ENCODE results near the gene RIN3. TPM values are rescaled to one million over a fixed set of nuclear protein-coding genes. Genes with fewer than 3 reads are reported as not detected.
A peak's percentile ranks its signal among the peaks of the same experiment; 100 is the strongest.

Gene RIN3
- total and polyA plus RNA-seq, 7 donors, result 6.0 to 31.8 (median 15.3) TPM

DNA sequence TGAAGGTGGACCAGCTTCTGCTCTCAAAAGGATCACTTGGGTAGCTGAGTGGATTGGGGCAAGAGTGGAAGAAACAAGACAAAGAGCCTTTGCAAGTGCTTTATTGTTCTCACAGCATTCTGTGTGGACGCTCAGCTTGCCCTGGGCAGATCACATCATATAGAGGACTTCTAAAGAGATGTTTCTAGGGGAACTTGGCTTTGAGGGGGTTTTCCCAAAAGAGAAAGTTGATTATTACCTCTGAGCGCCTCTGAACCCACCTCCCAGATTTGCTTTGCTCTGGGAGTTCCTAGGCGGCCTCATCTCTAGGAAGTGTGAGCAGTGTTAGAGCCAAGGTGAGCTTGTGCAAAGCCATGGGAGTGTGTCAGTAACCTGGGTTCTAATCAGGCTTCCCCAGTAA, 81.7 kb downstream of the RIN3 start:
- Histone ChIP-seq H3K27me3 (no peaks in the 10 kb centered on the region), H3K4me1 (peaks cover 0 to 20% (median 15%) of the 10 kb centered on the region in 4 donors), H3K4me3 (no peak overlapping the region), H3K27ac (no peak overlapping the region), H3K9me3 (no peaks in the 10 kb centered on the region), H3K36me3 (no peaks in the 10 kb centered on the region)
- WGBS, 2 donors, result 92 to 96% methylated on average over 3 of the region's 3 CpGs
- intact Hi-C loops (cut with DNase I), result no loop called here
- no peak for DNase-seq
- TF ChIP-seq POLR2AphosphoS5 (IDR thresholded peaks at IDR 0.05), result no peak
- TF ChIP-seq, protein P1, sequence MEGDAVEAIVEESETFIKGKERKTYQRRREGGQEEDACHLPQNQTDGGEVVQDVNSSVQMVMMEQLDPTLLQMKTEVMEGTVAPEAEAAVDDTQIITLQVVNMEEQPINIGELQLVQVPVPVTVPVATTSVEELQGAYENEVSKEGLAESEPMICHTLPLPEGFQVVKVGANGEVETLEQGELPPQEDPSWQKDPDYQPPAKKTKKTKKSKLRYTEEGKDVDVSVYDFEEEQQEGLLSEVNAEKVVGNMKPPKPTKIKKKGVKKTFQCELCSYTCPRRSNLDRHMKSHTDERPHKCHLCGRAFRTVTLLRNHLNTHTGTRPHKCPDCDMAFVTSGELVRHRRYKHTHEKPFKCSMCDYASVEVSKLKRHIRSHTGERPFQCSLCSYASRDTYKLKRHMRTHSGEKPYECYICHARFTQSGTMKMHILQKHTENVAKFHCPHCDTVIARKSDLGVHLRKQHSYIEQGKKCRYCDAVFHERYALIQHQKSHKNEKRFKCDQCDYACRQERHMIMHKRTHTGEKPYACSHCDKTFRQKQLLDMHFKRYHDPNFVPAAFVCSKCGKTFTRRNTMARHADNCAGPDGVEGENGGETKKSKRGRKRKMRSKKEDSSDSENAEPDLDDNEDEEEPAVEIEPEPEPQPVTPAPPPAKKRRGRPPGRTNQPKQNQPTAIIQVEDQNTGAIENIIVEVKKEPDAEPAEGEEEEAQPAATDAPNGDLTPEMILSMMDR (IDR thresholded peaks at IDR 0.05), result no peak
- TF ChIP-seq EP300 (IDR thresholded peaks at IDR 0.05), result no peak

DNA sequence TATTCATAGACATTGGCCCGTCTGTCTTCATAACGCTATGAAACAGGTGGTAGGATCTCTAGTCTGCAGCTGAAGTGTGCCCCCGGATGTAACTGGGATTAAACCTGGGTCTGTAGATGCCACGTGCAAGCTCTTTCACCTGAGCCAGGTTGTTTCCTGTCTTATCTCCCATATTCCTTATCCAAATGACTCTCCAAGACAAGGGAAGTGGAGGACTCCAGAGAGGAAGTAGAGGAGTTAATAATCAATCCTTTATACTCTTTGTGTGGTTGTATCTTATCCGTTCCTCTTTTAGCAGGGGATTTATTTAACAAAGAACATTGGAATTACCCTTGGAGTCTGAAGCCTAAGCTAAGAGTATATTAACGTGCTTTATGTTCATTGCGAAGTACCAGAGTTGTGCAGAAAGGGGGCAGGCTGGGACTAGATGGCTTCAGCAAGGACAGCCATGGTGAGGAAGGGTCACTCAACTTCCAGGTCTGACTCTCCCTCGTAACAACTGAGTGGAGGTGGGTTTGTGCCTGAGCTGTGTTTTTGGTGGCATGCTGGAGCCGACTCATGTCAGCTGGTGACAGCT, 82.8 kb downstream of the RIN3 start:
- 65 to 79% methylated on average over 9 of the region's 9 CpGs for WGBS, 2 donors
- DNase-seq, result no peak
- Histone ChIP-seq H3K27me3 (no peaks in the 10 kb centered on the region), H3K9me3 (no peaks in the 10 kb centered on the region), H3K4me3 (no peak overlapping the region), H3K4me1 (peaks cover 0 to 23% (median 21%) of the 10 kb centered on the region in 4 donors), H3K27ac (no peak overlapping the region), H3K36me3 (no peaks in the 10 kb centered on the region)
- TF ChIP-seq EP300 (IDR thresholded peaks at IDR 0.05), result no peak
- intact Hi-C loops (cut with DNase I), result no loop called here

DNA sequence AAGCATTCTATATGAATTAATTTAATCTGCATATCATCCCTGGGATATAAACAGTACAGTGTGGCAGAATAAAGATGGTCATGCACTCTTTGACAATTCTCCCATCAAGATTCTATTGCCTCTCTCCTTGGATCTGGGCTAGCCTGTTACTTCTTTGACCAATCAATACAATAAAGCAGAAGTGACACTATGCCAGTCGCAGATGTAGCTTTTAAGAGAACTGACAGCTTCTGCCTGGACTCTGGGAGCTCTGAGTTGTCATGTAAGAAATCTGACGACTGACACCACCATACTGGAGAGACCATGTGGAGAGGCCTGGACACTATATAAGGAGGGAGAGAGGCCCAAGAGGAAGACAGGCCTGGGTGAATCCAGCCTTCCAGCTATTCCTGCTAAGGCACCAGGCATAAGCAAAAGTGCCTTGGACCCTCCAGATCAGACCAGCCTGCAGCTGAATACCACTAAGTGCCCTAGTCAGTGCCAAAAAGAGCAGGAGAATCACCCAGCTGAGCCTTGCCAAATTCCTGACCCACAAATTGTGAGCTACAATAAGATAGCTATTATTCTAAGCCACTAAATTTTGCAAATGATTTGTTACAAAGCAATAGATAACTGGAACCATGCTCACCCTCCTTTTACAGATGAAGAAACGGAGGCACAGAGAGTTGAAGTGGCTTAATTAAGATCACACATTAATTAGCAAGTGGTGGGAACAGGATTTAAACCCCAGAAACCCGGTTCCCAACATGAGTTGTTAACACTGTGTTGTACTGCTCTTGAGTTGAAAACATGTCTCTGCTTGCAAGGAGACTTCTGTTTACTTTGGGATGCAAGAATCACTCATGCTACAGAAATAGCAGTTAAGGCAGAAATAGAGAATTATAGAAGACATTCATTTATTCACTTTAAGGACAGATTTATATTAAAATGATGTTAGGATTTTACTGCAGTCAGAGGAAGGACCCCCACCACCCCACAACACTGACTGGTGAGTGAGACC, 84.6 kb downstream of the RIN3 start:
- peak overlapping the region in 2 of 4 donors; percentile 88 to 95 for H3K27ac ChIP-seq
- no peak for DNase-seq
- no peaks in the 10 kb centered on the region for H3K27me3 ChIP-seq
- no peaks in the 10 kb centered on the region for H3K9me3 ChIP-seq
- WGBS, 2 donors, result 88 to 96% methylated on average over 4 of the region's 4 CpGs
- intact Hi-C loops (cut with DNase I), result no loop called here
- H3K4me3 ChIP-seq, result no peak overlapping the region
- no peaks in the 10 kb centered on the region for H3K36me3 ChIP-seq
- peaks cover 0 to 40% (median 38%) of the 10 kb centered on the region in 4 donors for H3K4me1 ChIP-seq
- TF ChIP-seq, protein P1 (IDR thresholded peaks at IDR 0.05), result no peak
- TF ChIP-seq POLR2A (IDR thresholded peaks at IDR 0.05), result no peak
- no peak for TF ChIP-seq EP300 (IDR thresholded peaks at IDR 0.05)
- TF ChIP-seq POLR2AphosphoS5 (IDR thresholded peaks at IDR 0.05), result no peak

DNA sequence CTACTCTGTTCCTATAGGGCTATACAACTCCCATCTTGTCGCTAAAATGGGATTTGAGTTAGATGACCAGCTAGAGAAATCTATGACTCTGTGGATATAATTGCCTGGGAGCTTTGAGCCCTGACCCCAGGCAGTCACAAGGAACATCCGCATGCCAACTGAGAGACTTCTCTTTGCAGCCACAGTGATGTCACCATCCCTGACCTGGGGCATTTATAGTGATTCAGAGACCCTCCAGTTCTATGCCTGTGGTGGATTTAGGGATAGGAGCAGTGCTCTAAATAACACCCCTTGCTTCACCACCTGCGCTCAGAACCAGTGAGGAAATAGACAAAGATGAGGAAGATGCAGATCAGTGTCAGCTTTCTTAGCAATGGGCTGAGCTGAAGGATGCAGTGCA, 86.2 kb downstream of the RIN3 start:
- H3K4me1 ChIP-seq, result peaks cover 0 to 55% (median 52%) of the 10 kb centered on the region in 4 donors

More for the DNA sequence above, 86.2 kb downstream of the RIN3 start:
- no peaks in the 10 kb centered on the region for H3K27me3 ChIP-seq
- no peak overlapping the region for H3K4me3 ChIP-seq
- intact Hi-C loops (cut with DNase I), result loop anchor here (5.0 kb wide), 1 partner anchor 493 kb away; the partner anchor contains the start of gene ATXN3
- no peaks in the 10 kb centered on the region for H3K36me3 ChIP-seq
- DNase-seq, result no peak
- no peaks in the 10 kb centered on the region for H3K9me3 ChIP-seq
- no peak for TF ChIP-seq POLR2A (IDR thresholded peaks at IDR 0.05)
- no peak for TF ChIP-seq EP300 (IDR thresholded peaks at IDR 0.05)
- TF ChIP-seq POLR2AphosphoS5 (IDR thresholded peaks at IDR 0.05), result no peak
- TF ChIP-seq, protein P1 (IDR thresholded peaks at IDR 0.05), result no peak
- H3K27ac ChIP-seq, result peak overlapping the region; percentile 58 to 95 (median 88)
- WGBS, 2 donors, result 95 to 96% methylated on average over 3 of the region's 3 CpGs
